Esophagus muscularis mucosa (tissue), 3 donors: ENCODE data around the gene GSX2.

ENCODE experiments used
- POLR2A ChIP-seq: fragments of 450-650 bp; IDR thresholded peaks from one replicate; pipeline ENCODE4 v1.6.1; 2017; ENCODE audit warnings: antibody characterized with exemption, moderate library complexity, mild to moderate bottlenecking, low read depth
- POLR2AphosphoS5 ChIP-seq, 2 donors: sonication (generic); formaldehyde crosslinking; IDR thresholded peaks; one replicate each; pipeline ENCODE4 v1.6.1; 2017; ENCODE audit warnings: antibody characterized with exemption in 2 of 2
- TF ChIP-seq, protein P1 (sequence below), 3 experiments: fragments of 200-600 bp in 2 of 3; fragments of 450-650 bp in 1 of 3; sonication (generic) in 2 of 3; IDR thresholded peaks; one replicate each; pipeline ENCODE4 v1.5.1; 2017 to 2019; ENCODE audit warnings: antibody characterized with exemption in 3 of 3, mild to moderate bottlenecking in 2 of 3, moderate library complexity in 1 of 3

DNA sequence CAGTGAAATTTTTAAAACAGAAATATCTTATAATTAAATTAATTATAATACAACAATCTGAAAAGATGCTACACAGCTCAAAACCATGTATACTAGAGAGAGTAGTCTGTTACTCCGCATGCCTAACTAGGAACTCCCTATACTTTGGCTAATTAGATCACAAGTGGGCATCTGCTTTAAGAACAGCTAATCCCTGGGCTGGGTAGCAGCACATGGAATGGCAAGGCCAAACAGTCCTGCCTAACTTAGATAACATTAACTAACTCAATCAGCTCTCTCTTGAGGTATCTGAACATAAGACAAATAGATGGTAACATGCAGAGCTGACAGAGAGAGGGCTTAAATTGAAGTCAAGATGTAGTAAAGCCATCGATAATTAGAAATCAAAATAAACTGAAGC, 45.5 kb upstream of the GSX2 start:
- TF ChIP-seq, protein P1, sequence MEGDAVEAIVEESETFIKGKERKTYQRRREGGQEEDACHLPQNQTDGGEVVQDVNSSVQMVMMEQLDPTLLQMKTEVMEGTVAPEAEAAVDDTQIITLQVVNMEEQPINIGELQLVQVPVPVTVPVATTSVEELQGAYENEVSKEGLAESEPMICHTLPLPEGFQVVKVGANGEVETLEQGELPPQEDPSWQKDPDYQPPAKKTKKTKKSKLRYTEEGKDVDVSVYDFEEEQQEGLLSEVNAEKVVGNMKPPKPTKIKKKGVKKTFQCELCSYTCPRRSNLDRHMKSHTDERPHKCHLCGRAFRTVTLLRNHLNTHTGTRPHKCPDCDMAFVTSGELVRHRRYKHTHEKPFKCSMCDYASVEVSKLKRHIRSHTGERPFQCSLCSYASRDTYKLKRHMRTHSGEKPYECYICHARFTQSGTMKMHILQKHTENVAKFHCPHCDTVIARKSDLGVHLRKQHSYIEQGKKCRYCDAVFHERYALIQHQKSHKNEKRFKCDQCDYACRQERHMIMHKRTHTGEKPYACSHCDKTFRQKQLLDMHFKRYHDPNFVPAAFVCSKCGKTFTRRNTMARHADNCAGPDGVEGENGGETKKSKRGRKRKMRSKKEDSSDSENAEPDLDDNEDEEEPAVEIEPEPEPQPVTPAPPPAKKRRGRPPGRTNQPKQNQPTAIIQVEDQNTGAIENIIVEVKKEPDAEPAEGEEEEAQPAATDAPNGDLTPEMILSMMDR (IDR thresholded peaks at IDR 0.05) = no peak
- TF ChIP-seq POLR2A (no peak), POLR2AphosphoS5 (IDR thresholded peaks at IDR 0.05) (no peak)
